Lower lobe of right lung (tissue), 2 donors: ENCODE measurements around the gene HRH2. TPM values are rescaled to one million over a fixed set of nuclear protein-coding genes. Genes with fewer than 3 reads are reported as not detected.

Experiments used
- ATAC-seq, 2 donors: fragments of 200-7000 bp; cut with Tn5 transposase; one replicate each; pipeline ENCODE4 v1.9.1; 2020 to 2022; ENCODE audit warnings: mild to moderate bottlenecking in 2 of 2, moderate library complexity in 2 of 2
- DNase-seq: peaks from one replicate; pipeline ENCODE4 v3.0.0-alpha.2; 2020
- H3K27ac ChIP-seq: fragments of 200-600 bp; one replicate; pipeline ENCODE4 v1.8.0; 2022
- H3K27me3 ChIP-seq: fragments of 200-600 bp; one replicate; pipeline ENCODE4 v1.8.0; 2022; ENCODE audit warnings: low read depth
- H3K36me3 ChIP-seq: fragments of 200-600 bp; one replicate; pipeline ENCODE4 v1.8.0; 2022; ENCODE audit warnings: mild to moderate bottlenecking
- H3K4me1 ChIP-seq: fragments of 200-600 bp; one replicate; pipeline ENCODE4 v1.8.0; 2022
- H3K4me3 ChIP-seq: fragments of 200-600 bp; one replicate; pipeline ENCODE4 v1.8.0; 2022; ENCODE audit warnings: mild to moderate bottlenecking
- H3K9me3 ChIP-seq: fragments of 200-600 bp; one replicate; pipeline ENCODE4 v1.8.0; 2022
- intact Hi-C: fragments of 100-400 bp; cut with DNase I; formaldehyde crosslinking; loops from one replicate; pipeline ENCODE4 v1.11.0; 2022
- total RNA-seq: library from RNA; stranded (reverse); fragmentation: NEBNext Ultra II Directional; extraction: Animal tissue kit (Norgen Biotek cat#: 25700); gene quantifications from one replicate; pipeline ENCODE4 v1.2.1, GENCODE V29; 2021
- TF ChIP-seq, protein P1 (sequence below): fragments of 200-600 bp; IDR thresholded peaks from one replicate; pipeline ENCODE4 v1.8.0; 2022; ENCODE audit warnings: antibody characterized with exemption, mild to moderate bottlenecking
- donor health status: DM: no; HTN: yes; CAD: no; lungs with severe emphysema.

Gene HRH2
- total RNA-seq, 1 donor from 2014 or later: 9.6 TPM

DNA sequence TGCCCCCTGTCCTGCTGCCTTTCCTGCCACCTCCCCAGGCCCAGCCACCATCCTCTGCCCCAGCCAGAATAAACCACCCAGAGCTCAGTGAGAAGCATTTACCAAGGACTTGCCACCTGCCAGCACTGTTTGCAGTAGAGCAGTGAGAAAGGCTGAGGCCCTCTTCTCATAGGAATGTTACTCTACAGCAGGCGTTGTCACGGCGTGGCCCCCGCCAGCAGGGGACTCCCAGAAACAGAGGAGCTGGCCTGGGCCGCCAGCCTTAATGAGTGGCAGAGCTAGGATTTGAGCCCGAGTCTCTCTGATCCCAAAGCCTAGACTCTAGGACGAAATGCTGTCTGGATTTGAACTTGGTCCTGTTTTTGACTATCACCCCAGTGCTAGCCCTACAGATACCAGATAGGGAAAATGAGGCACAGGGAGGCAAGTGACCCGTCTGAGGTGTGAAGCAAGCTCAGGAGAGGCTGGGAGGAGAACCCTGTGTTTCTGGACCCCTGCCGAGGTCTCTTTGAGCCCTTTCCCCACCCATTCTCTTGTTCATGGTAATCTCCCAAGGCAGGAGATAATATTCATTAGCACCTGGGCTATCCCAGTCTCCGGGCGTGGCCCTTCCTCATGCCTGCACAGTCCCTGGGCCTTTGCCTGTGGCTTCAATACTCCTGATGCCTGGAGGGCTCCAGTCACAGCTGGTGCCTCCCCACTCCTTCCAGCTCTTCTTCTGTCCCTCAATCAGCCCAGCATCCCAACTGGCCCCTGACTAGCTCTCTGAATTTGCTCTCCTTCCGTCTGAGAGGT is 30.7 kb downstream of the HRH2 start:
- ATAC-seq: no peak
- Histone ChIP-seq H3K4me3 (no peak overlapping the region), H3K4me1 (peaks cover 29% of the 10 kb centered on the region), H3K27ac (peak overlapping the region; percentile 41), H3K27me3 (peaks cover 29% of the 10 kb centered on the region), H3K9me3 (no peaks in the 10 kb centered on the region), H3K36me3 (no peaks in the 10 kb centered on the region)
- TF ChIP-seq, protein P1, sequence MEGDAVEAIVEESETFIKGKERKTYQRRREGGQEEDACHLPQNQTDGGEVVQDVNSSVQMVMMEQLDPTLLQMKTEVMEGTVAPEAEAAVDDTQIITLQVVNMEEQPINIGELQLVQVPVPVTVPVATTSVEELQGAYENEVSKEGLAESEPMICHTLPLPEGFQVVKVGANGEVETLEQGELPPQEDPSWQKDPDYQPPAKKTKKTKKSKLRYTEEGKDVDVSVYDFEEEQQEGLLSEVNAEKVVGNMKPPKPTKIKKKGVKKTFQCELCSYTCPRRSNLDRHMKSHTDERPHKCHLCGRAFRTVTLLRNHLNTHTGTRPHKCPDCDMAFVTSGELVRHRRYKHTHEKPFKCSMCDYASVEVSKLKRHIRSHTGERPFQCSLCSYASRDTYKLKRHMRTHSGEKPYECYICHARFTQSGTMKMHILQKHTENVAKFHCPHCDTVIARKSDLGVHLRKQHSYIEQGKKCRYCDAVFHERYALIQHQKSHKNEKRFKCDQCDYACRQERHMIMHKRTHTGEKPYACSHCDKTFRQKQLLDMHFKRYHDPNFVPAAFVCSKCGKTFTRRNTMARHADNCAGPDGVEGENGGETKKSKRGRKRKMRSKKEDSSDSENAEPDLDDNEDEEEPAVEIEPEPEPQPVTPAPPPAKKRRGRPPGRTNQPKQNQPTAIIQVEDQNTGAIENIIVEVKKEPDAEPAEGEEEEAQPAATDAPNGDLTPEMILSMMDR: no peak
- intact Hi-C loops: no loop called here
- DNase-seq: no peak

DNA sequence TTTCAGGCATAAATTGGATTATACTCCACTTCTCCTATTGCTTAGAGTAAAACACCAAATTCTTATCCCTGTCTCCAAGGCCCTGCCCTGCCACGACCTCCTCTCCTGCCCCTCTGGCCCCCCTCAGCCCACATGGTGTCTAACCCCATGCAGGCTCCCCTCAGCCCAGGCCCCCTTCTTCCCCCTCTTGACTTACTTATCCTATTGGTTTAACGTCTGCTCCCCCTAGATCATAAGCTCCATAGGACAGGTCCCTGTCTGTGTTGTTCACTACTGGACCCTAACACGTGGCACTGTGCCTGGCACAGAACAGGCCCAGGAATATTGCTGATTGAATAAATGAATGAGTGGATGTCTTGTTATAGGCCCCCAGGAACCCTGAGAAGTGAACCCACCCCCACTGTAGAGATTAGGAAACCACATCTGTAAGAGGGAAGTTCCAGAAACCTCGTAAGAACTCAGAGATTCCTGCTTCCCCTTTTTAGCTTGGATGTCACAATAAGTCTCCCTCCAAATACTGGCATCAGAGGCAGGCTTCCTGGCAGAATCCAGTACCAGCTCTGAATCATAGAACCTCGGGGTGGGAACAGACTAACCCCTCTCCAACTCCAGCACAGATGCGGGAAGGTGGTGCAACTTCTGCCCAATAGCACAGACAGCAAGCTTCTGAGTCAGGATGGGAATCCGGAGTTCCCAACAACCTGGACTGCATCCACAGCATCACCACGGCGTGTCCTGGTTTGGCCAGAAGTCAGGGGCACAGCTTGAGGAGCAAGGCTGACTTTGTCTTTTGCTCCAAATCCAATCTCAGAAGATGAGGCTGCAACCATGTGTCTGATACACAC is 31.5 kb downstream of the HRH2 start:
- ATAC-seq: peak; percentile 55 to 70
- DNase-seq: no peak

DNA sequence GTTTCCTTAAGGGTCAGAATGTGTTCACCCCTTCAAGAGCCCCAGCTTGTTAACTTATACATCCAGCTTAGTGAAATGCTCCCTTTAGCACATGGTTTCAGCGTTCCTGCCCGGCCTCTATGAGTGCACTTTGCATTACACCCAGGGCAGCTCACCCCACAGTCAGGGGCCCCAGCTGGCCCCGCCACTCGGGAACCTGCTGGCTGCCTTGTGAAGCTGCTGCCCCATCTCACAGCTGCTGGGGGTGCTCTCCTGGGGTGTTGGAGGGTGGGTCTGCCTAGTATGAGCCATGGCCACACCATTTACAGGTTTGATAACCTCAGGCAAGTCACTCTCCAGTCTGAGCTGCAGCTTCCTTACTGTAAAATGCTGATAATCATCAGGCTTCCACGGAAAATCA is 32.2 kb downstream of the HRH2 start:
- no peak for ATAC-seq
- Histone ChIP-seq H3K27me3 (peaks cover 29% of the 10 kb centered on the region), H3K4me3 (no peak overlapping the region), H3K9me3 (no peaks in the 10 kb centered on the region), H3K36me3 (no peaks in the 10 kb centered on the region), H3K27ac (peak overlapping the region; percentile 18), H3K4me1 (peaks cover 36% of the 10 kb centered on the region)
- no peak for DNase-seq
- intact Hi-C loops: no loop called here
- TF ChIP-seq, protein P1: no peak

More for the DNA sequence above, 31.5 kb downstream of the HRH2 start:
- Histone ChIP-seq H3K27ac (peak overlapping the region; percentile 41), H3K36me3 (no peaks in the 10 kb centered on the region), H3K4me3 (no peak overlapping the region), H3K4me1 (peaks cover 36% of the 10 kb centered on the region), H3K27me3 (peaks cover 29% of the 10 kb centered on the region), H3K9me3 (no peaks in the 10 kb centered on the region)
- intact Hi-C loops: no loop called here
- TF ChIP-seq, protein P1: no peak

DNA sequence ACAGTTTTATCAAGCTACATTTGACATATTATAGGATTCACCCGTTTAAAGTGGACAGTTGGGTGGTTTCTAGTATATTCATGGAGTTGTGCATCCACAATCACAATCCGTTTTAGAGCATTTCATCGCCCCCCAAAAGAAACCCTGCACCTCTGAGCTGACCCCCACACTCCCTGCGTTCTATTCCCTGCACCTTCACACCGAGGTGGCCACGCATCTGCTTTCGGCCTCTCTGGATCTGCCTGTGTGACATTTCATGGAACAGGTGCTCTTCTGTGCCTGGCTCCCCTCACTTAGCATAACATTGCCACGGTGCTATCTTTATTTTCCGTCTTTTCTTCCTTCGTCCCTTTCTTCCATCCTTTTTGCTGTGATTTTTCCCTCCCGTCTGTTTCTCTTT is 32.7 kb downstream of the HRH2 start:
- Histone ChIP-seq H3K9me3 (no peaks in the 10 kb centered on the region), H3K36me3 (no peaks in the 10 kb centered on the region), H3K27ac (no peak overlapping the region), H3K4me3 (no peak overlapping the region), H3K27me3 (peaks cover 25% of the 10 kb centered on the region), H3K4me1 (peaks cover 36% of the 10 kb centered on the region)
- intact Hi-C loops: no loop called here
- TF ChIP-seq, protein P1: no peak
- DNase-seq (no peak), ATAC-seq (no peak)

DNA sequence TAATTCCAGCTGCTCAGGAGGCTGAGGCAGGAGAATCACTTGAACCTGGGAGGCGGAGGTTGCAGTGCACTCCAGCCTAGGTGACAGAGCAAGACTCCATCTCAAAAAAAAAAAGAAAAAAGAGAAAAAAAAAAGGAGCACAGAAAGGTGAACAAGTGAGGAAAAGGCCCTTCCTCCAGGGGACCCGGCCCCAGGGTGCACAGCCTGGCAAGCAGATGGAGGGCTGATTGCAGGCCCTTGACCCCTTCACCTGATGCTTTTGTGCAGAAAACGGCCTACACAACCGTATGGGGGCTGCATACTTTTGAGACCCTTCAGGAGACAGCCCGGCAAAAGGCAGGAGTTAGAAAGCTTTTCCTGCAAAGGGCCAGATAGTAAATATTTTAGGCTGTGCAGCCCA is 33.9 kb downstream of the HRH2 start:
- Histone ChIP-seq H3K9me3 (no peaks in the 10 kb centered on the region), H3K4me3 (no peak overlapping the region), H3K27ac (no peak overlapping the region), H3K36me3 (no peaks in the 10 kb centered on the region), H3K4me1 (peaks cover 43% of the 10 kb centered on the region), H3K27me3 (peaks cover 19% of the 10 kb centered on the region)
- ATAC-seq: no peak
- TF ChIP-seq, protein P1: no peak
- no peak for DNase-seq
- intact Hi-C loops: no loop called here
